Superior temporal gyrus (tissue), 1 donor: ENCODE data around the gene KTN1.

Experiments used
- DNase-seq: peaks from one replicate; pipeline ENCODE4 v3.0.0-alpha.2; 2016; ENCODE audit errors: extremely low spot score

The KTN1 gene

DNA sequence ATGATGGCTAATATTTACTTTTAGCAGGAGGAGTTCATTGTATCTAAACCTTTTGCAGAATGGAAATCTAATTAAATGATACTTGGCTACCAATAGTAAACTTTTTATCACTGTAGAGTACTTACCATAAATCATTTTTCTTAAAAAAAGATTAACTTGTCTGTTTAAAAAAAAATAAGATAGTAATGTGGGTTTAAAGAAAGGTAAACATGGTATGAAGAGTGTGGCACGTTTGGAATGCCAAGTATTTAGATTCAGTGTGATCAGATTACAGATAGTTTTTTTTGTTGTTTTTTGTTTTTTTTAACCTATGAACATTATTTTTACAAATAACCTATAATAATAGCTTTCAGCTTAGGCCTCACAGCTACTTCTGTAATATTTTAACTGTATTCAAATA, 25.8 kb downstream of the KTN1 start:
- DNase-seq = no peak

DNA sequence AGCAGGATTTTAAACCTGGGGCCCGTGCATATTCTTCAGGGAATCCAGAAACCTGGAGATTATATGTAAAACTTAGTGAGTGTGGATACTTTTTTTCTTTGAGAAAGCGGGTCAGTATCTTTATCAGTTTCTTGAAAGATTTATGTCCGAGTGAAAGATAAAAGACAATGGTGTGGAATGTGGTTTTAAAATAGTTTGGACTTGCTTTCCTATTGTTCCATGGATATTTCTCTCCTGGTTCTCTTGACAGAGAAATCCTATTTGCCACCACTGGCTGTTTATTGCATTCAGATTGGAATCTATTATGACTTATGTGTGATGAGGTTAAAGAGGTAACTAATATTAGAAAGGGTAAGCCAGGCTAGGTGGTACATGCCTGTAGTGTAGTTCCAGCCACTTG, 27.4 kb downstream of the KTN1 start:
- DNase-seq = no peak

DNA sequence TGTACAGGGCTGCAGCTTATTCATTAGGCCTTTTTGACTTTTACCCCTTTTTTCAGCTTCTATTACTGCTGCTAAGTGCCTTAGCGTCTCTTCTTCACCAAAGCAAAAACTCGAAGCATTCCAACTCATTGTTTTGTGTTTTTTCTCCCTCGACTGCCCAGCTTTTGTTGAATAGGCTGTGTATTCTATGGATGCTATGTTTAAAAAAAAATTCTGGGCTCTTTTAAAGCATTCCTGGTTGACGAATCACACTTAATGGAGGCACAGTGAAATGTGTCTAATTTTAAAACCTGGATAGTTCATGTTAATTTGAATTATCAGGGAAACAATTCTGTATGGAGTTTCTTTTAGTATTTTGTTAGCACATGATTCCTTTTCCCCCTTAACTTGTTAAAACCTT, 29.7 kb downstream of the KTN1 start:
- no peak for DNase-seq

DNA sequence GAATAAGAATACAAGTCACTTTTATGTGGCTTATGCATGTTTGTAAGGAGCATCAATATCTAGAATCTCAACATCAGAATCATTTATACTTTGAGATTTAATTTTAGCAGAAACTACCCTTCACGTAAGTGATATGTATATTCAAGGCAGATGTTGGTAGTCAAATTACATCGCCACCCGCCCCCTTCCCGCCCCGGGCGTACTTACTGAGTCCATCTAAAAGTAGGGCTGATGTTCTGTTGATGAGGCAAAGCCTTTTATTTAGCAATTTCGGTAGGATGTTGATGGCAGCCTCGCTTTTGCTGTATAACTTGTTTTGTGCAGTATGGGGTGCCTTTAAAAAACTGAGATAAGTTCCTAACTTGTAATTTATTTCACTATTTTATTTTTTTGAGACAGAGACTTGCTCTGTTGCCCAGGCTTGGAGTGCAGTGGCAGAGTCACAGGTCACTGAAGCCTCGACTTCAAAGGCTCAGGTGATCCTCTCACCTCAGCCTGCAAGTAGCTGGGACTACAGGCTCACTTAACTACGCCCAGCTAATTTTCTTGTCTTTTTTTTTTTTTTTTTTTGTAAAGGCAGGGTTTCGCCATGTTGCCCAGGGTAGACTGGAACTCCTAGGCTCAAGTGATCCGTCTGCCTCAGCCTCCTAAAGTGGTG, 30.8 kb downstream of the KTN1 start:
- DNase-seq = no peak

DNA sequence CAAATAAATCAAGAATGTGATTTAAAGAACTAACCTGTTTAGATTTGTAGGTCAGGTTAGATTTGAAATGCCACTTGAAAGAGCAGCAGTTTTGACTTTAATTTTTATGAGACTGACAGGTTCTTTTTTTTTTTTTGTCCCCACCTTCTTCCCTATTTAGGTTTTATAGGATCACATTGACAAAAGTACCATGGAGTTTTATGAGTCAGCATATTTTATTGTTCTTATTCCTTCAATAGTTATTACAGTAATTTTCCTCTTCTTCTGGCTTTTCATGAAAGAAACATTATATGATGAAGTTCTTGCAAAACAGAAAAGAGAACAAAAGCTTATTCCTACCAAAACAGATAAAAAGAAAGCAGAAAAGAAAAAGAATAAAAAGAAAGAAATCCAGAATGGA, 31.9 kb downstream of the KTN1 start:
- no peak for DNase-seq

DNA sequence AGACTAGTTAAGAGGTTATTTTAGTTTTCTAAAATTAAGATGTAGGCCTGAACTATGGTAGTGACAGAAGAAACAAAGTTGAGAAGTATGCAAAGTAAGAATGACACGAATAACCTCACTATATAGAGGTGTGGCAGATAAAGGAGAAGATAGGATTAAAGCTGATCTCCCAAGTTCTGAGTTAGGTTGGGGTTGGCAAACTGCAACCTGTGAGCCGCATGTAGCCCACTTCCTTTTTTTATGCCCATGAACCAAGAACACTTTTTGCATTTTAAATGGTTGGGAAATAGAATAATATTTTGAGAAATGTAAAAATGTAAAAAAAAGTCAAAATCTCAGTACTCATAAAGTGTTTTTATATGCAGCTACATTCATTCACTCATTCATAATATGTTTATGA, 34.3 kb downstream of the KTN1 start:
- no peak for DNase-seq

DNA sequence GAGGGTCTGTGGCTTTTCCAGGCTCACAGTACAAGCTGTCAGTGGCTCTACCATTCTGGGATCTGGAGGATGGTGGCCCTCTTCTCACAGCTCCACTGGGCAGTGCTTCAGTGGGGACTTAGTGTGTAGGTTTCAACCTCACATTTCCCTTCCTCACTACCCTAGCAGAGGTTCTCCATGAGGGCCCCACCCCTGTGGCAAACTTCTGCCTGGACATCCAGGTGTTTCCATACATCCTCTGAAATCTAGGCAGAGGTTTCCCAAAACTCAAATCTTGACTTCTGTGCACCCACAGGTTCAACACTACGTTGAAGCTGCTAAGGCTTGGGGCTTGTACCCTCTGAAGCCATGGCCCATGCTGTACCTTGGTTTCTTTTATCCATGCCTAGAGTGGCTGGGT, 40.3 kb downstream of the KTN1 start:
- DNase-seq = no peak

DNA sequence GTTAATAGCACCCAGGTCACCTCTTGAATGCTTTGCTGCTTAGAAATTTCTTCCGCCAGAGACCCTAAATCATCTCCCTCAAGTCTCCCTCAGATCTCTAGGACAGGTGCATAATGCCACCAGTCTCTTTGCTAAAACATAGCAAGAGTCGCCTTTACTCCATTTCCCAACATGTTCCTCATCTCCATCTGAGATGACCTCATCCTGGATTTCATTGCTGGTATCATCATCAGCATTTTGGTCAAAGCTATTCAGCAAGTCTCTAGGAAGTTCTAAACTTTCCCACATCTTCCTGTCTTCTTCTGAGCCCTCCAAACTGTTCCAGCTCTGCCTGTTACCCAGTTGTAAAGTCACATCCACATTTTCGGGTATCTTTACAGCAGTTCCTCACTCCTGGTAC, 41.0 kb downstream of the KTN1 start:
- DNase-seq = no peak

DNA sequence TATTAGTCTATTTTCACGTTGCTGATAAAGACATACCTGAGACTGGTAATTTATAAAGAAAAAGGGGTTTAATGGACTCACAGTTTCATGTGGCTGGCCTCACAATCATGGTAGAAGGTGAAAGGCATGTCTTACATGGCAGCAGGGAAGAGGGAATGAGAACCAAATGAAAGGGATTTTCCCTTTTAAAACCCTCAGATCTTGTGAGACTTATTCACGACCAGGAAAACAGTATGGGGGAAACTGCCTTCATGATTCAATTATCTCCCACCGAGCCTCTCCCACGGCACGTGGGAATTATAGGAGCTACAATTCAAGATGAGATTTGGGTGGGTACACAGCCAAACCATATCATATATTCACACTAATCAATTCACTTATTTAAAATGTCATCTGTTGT, 41.4 kb downstream of the KTN1 start:
- no peak for DNase-seq

DNA sequence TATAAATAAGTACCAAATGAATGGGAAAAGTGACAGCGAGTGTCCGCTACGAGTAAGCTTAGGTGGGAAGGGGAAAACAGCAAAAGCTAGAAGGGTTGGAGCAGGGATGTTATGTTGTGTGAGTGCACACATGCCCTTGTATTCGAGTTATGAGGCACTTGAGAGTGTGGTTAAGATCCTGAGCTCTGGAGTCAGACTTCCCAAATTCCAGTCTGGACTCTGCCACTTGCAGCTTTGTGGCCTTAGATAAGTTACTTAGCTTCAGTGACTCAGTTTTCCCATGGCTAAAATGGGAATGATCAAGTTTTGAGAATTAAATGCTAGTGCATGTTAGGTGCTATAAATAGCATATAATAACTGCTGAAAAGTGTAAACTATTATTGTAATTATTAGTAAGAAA, 44.9 kb downstream of the KTN1 start:
- DNase-seq = no peak

DNA sequence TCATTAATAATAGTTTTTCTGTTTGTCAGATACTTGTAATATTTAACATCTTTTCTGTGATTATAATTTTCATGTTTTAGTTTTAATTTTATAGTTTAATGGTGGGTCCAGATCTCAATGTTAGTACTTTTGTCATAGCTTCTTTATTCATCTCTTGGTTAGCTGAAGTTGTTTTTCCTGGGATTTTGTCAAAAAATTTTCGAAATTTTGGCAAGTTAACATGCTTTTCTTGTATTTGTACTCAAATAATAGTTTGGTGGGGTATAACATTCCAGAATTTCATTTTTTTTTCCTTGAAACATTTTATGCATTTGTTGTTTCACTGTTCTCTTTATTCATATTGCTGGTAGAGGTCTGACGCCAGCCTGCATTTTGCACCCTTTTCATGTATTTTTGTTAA, 45.5 kb downstream of the KTN1 start:
- DNase-seq = no peak

DNA sequence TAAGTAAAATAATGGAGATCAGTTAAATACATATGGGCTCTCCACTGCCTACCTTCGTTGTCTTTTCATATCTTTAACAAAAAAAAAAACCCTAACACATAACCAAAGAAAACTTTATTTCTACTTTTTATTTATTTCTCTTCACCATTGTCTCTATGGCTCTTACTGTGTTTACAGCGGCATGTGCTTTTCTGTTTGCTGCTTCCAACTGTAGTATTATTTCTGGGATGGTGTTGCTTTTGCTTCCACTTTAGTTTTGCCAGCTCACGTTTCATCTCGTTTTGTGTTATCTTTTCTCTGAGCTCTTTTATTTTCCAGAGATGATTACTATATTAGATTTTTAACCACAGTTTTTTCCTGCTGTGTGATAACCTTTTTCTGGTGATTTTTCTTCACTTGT, 46.1 kb downstream of the KTN1 start:
- no peak for DNase-seq

DNA sequence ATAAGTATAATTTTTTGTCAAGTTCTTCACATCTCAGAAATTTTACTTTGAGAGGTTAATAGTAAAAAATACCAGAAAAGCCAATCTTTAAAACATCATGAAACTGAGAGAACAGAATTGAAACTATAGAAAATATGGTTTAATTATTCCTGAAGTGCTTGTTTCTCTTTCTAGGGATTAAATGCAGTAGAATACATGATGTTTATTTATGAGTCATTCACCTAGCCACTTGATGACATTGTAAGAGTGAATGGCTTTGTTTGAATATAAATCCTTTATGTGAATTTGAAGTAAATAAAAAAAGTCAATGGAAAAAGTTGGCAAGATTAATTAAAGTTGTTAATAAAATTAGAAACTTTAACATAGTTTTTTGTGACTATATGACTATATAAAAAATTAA, 48.4 kb downstream of the KTN1 start:
- no peak for DNase-seq

DNA sequence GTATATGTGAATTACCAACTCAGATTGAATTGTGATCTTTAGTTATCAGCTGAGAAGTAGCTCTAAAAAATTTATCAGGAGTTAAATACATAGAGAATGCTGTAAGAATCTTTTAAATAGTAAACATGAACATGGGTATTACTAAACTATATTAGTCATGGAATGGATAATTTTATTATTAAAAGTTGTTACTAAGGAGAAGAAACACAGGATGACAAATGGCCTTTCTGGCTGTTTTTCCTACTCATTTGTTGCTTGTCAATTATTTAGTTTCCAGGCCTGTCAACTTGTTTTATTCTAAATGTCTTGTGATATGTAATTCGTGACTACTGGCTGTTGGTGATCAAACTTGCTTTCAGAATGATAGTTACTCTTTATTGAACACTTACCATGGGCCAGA, 58.7 kb downstream of the KTN1 start:
- no peak for DNase-seq

DNA sequence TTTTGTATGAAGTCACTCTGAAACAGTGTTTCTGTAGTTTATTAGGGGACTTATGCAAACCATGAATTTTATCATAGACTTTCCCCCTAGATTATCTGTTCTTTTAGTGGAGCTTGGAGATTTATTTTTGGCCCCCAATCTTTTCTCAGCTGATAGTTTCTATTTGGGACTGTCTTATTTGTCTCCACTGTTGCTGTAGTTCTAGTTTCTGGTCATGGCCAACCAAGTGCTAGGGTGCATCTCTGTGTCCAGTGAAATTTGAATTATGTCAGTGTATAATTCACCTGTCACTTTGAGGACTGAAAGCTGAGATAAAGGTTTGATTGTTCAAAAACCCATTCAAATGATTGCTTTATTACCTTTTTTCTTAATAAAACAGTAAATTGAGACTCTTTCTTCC, 61.3 kb downstream of the KTN1 start:
- DNase-seq = no peak

DNA sequence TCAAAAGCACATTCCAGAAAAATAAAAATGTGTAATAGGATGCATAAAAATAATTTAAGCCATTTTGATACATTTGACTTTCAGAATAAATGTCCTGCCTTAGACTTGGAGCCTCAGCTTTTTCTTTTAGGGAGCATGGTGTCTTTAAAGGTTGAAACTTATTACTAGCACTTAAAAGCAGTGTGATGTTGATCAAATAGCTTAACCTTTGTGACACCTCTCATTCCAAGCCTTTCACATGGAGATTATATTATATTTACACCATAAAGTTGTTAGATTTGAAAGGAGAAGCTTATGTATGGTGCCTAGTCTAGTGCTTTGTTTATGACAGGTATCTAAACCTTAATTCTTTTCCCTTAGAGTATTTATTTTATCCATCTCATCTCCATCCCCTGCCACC, 61.9 kb downstream of the KTN1 start:
- DNase-seq = no peak

DNA sequence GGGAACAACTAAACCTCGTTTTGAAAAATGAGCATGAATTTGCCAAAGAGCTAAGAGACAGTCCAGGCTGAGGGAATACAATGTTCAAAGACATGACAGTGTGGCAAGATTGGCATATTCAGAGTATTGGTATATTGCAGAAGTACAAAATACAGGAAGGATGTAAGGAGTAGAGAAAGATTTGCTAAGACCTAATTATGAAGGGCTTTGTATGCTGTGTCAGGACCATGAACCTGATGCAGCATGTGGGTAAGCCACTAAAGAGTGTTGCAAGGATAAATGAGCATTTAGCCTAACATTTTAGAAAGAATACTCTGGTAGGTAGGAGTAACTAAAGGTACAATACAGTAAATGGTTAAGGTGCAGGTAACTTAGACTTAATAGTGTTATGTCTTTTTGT, 65.1 kb downstream of the KTN1 start:
- DNase-seq = no peak

DNA sequence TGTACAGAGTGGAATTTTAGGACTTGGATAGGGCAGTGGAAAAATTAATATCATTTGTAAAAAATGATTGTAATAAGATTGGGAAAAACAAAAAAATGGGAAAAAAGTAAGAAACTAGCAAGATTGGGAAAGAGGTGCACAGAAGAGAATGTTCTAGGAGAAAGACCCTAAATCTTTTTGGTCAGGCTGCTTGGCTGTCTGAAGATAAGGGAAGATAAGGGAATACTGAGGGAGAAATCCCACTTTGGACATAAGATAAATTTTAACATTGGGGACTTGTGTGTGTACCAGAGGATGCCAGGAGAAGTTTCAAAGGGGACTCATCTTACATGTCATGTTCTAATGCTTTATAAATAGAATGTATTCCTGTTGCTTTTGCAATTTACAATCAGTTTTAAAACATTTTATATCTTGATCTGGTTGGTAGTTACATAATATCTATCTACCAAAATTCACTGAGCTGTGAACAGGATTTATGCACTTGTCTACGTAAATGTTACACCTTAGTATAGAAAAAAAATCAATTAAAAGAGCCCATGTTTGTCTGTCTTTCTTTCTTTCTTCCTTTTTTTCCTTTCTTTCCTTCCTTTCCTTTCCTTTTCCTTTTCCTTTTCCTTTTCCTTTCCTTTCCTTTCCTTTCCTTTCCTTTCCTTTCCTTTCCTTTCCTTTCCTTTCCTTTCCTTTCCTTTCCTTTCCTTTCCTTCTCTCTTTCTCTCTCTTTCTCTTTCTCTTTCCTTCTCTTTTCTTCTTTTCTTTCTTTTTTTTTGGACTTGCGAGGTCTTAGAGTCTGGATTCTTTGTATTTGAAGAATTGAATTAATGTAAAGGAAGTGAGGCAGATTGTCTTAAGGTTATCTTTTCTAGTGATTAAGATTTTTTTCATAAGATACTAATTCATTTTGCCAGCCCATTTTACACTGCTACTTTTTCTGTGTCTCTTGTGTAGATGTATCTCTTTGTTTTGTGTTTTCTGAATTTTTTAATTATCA, 66.1 kb downstream of the KTN1 start:
- DNase-seq = no peak

DNA sequence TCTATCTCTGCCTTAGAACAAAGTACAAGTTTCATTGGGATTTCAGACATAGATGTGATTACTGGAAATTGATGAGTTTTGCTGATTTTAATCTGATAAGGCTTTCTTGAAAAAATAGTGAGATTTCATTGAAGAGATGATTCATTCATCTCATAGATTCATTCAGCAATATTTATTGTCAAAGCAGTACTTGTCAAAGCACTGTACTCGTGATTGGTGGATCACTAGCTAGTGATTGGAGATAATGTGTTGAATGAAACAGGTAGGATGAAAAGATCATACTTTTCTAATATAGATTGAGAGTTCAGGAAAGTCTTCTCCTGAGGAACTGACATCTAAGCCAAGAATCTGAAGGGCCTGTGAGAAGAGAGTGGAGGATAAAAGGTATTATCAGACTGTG, 71.0 kb downstream of the KTN1 start:
- no peak for DNase-seq

DNA sequence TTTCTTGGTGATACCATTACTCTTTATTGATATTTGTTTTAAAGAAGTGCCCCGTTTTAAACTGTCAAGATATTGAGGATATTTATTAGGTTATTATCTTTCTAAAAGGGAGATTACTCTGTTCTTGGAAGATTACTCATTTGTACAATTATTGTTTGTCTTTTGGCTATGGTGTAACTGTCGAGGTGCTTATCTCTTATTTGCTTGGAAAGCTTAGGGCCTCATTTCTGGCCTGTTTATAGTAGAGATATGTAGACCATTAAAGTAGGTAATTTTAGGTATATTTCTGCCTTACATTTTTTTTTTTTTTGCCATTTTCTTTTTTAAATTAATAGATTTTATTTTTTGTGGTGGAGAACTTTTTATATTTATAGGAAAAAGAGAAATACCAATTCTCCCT, 74.2 kb downstream of the KTN1 start:
- DNase-seq = no peak

DNA sequence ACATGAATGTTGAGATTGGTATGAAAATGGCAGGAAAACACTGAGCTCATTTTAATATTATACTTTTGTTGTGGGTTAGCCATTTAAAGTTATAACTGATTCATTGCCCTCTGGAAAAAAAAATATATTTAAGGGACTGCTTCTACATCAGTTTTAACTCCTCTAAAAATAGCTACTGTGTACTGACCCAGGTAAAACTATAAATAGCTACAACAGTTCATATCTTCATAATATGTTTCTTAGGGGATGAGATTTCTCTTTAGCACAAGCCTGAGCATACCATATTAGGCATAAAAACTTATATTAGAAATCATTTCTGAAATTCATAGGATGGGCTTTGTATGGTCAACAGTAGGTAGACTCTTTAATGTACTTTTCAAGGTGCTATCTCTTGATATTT, 81.0 kb downstream of the KTN1 start:
- DNase-seq = no peak

DNA sequence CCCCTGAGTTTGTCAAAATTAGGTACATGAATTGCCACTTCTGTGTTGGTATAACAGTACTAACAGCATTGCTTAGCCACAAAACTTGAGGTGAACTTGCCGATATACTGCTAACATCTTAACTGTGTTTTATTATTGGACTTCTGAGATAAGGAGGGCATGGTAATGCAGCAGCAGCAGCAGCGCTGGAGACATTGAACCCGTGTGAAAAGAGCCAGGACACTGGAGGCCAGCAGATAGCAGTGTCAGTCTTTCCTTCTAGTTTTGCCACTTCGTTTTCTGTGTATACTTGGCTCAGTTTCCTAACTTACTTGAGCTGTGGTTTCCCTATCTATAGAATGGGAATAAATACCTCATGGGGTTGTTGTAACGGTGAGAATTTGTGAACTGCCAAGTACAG, 82.7 kb downstream of the KTN1 start:
- no peak for DNase-seq

DNA sequence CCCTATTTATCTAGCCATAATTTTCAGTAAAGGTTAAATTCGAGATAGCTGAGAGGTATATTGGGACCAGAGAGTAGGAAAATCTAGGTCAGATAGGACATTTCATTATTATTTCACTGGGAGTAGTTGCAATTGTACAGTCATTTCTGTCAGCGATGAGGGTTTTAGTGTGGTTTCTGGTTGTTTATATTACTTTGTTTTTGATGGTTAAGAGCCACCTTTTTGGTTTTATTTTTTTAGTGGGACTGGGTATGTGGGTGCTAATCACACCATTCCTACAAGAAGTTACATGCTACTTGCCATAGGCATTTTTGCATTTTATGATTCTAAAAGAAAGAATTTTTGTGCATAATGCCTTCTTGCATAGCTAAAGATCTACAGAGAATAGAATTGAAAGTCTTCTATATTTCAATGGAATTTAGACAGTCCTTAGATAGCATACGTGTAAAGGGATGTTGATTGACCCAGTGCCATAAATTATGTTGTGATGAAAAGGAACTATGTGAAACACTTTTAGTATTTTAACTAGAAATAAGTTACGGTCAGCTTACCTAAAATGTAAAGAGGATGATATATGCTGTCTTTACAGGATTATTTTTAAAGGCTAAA, 85.2 kb downstream of the KTN1 start:
- DNase-seq = no peak
